Stimulated activated naive B cell treated with anti-CD40 and anti-IgM and Interleukin-4, amounts not matched to agents 10 μg/mL and 1 μg/mL and 100 μg/mL, for 72 hours (primary cell): ENCODE results near the gene IMPACT.

Experiments used
- ATAC-seq, 2 donors: fragments of 150-1000 bp; cut with Tn5 transposase; replicated peaks; 2 replicates each; pipeline ENCODE4 v1.10.0; 2021; ENCODE audit warnings: moderate library complexity in 1 of 2
- DNase-seq: peaks from one replicate; pipeline ENCODE4 v3.0.0; 2021
- H3K27ac Mint-ChIP-seq: one replicate; pipeline ENCODE4 v1.8.0; 2022; ENCODE audit warnings: mild to moderate bottlenecking, mixed read lengths
- H3K27me3 Mint-ChIP-seq, 2 donors: one replicate each; pipeline ENCODE4 v1.8.0; 2022; ENCODE audit warnings: mixed read lengths in 2 of 2
- H3K36me3 Mint-ChIP-seq, 2 donors: one replicate each; pipeline ENCODE4 v1.8.0; 2022; ENCODE audit warnings: mixed read lengths in 2 of 2, mild to moderate bottlenecking in 1 of 2
- H3K4me1 Mint-ChIP-seq, 2 donors: one replicate each; pipeline ENCODE4 v1.8.0; 2022; ENCODE audit warnings: mixed read lengths in 2 of 2, mild to moderate bottlenecking in 1 of 2
- H3K4me3 Mint-ChIP-seq, 2 donors: one replicate each; pipeline ENCODE4 v1.8.0; 2022; ENCODE audit warnings: mild to moderate bottlenecking in 2 of 2, mixed read lengths in 2 of 2, moderate library complexity in 1 of 2
- H3K9me3 Mint-ChIP-seq, 2 donors: one replicate each; pipeline ENCODE4 v1.8.0; 2022; ENCODE audit warnings: mixed read lengths in 2 of 2, mild to moderate bottlenecking in 1 of 2

IMPACT gene

GRCh38 chr18:24500766-24501165 is 74.3 kb downstream of the IMPACT start:
- no peak for ATAC-seq
- no peak overlapping the region for H3K27ac Mint-ChIP-seq
- no peaks in the 10 kb centered on the region for H3K9me3 Mint-ChIP-seq
- no peak for DNase-seq
- H3K4me1 Mint-ChIP-seq, result peaks cover 0 to 2% of the 10 kb centered on the region in 2 donors
- H3K27me3 Mint-ChIP-seq, result peaks cover 8 to 9% of the 10 kb centered on the region in 2 donors
- no peaks in the 10 kb centered on the region for H3K36me3 Mint-ChIP-seq
- no peak overlapping the region for H3K4me3 Mint-ChIP-seq

GRCh38 chr18:24502667-24503523 is 76.4 kb downstream of the IMPACT start:
- Mint-ChIP-seq H3K4me1 (peaks cover 0 to 2% of the 10 kb centered on the region in 2 donors), H3K27me3 (peaks cover 8 to 12% of the 10 kb centered on the region in 2 donors), H3K9me3 (peaks cover 0 to 2% of the 10 kb centered on the region in 2 donors), H3K27ac (no peak overlapping the region), H3K4me3 (no peak overlapping the region), H3K36me3 (no peaks in the 10 kb centered on the region)
- no peak for ATAC-seq
- no peak for DNase-seq
